Ovary (tissue), 3 donors: ENCODE data around the gene ADAMTS2.

Experiments
- EP300 ChIP-seq: sonication (generic); formaldehyde crosslinking; IDR thresholded peaks from one replicate; pipeline ENCODE4 v1.6.1; 2017; ENCODE audit warnings: antibody characterized with exemption
- POLR2A ChIP-seq: fragments of 450-650 bp; IDR thresholded peaks from one replicate; pipeline ENCODE4 v1.6.1; 2017; ENCODE audit warnings: antibody characterized with exemption, mild to moderate bottlenecking, moderate library complexity
- TF ChIP-seq, protein P1 (sequence below), 3 donors: fragments of 450-650 bp in 2 of 3; fragments of 200-600 bp in 1 of 3; IDR thresholded peaks; one replicate each; pipeline versions ENCODE4 v1.5.1 to v1.8.0; 2016 to 2022; ENCODE audit warnings: antibody characterized with exemption in 3 of 3, mild to moderate bottlenecking in 1 of 3
- donor health status: DM: no; HTN: no; CAD: no.

DNA sequence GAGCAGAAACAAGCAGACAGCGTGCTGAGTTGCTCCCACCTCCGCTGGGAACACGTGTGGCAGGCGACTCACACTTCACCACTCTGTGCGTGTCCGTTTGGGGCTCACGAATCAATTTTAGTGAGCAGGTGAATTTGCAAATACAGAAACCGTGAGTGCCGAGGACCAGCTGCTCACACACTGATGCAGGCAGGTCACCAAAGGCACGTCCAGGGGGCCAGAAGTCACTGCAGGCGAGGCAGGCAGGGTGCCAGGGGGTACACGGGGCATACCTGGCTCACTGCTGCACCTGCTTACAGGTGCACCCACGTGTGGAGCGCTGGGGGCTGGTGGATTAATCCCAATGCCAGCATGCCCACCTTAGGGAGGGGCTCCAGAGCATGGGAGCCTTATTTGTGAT, 216.3 kb downstream of the ADAMTS2 start:
- TF ChIP-seq POLR2A, result no peak
- TF ChIP-seq, protein P1, sequence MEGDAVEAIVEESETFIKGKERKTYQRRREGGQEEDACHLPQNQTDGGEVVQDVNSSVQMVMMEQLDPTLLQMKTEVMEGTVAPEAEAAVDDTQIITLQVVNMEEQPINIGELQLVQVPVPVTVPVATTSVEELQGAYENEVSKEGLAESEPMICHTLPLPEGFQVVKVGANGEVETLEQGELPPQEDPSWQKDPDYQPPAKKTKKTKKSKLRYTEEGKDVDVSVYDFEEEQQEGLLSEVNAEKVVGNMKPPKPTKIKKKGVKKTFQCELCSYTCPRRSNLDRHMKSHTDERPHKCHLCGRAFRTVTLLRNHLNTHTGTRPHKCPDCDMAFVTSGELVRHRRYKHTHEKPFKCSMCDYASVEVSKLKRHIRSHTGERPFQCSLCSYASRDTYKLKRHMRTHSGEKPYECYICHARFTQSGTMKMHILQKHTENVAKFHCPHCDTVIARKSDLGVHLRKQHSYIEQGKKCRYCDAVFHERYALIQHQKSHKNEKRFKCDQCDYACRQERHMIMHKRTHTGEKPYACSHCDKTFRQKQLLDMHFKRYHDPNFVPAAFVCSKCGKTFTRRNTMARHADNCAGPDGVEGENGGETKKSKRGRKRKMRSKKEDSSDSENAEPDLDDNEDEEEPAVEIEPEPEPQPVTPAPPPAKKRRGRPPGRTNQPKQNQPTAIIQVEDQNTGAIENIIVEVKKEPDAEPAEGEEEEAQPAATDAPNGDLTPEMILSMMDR (IDR thresholded peaks at IDR 0.05), result no peak
- no peak for TF ChIP-seq EP300
